NCI-H2081 treated with DMSO at 0.1 percent for 48 hours (cell line): ENCODE data around the gene CCDC197.

Experiments
- DNase-seq: peaks from one replicate; lab custom pipeline; 2025; lab: John Stamatoyannopoulos, UW

Gene CCDC197

GRCh38 chr14:93961620-93962019, 35.5 kb upstream of the CCDC197 start:
- no peak for DNase-seq

- DNase-seq: no peak
These were observed 34.1 kb upstream of the CCDC197 start for GRCh38 chr14:93962701-93963601.

- no peak for DNase-seq
These were observed 33.4 kb upstream of the CCDC197 start for GRCh38 chr14:93963692-93964091.

GRCh38 chr14:93964281-93964680, 32.8 kb upstream of the CCDC197 start:
- DNase-seq: no peak

GRCh38 chr14:93964820-93965286, 32.2 kb upstream of the CCDC197 start:
- no peak for DNase-seq

GRCh38 chr14:93965287-93965821, 31.7 kb upstream of the CCDC197 start:
- DNase-seq: no peak

- DNase-seq: no peak
These were observed 31.1 kb upstream of the CCDC197 start for GRCh38 chr14:93965946-93966474.

GRCh38 chr14:93967637-93968250, 29.4 kb upstream of the CCDC197 start:
- DNase-seq: no peak

- DNase-seq: no peak
These were observed 27.8 kb upstream of the CCDC197 start for GRCh38 chr14:93969082-93969828.

- DNase-seq: no peak
These were observed 26.5 kb upstream of the CCDC197 start for GRCh38 chr14:93970585-93970964.

- no peak for DNase-seq
These were observed 26.0 kb upstream of the CCDC197 start for GRCh38 chr14:93970965-93971634.

- DNase-seq: no peak
These were observed 25.5 kb upstream of the CCDC197 start for GRCh38 chr14:93971635-93972027.

GRCh38 chr14:93972618-93973205, 24.4 kb upstream of the CCDC197 start:
- no peak for DNase-seq

GRCh38 chr14:93973607-93974006, 23.5 kb upstream of the CCDC197 start:
- DNase-seq: no peak

- no peak for DNase-seq
These were observed 22.8 kb upstream of the CCDC197 start for GRCh38 chr14:93974299-93974698.

GRCh38 chr14:93974833-93975232, 22.3 kb upstream of the CCDC197 start:
- DNase-seq: no peak

GRCh38 chr14:93975791-93976476, 21.2 kb upstream of the CCDC197 start:
- no peak for DNase-seq

- no peak for DNase-seq
These were observed 20.5 kb upstream of the CCDC197 start, which contains the start of gene ASB2 for GRCh38 chr14:93976477-93977057. Gene ASB2, minus strand, starts transcription at chr14:93976570. Its CDS starts 12,031 bp downstream, at chr14:93964539.

GRCh38 chr14:93977171-93977570, 19.9 kb upstream of the CCDC197 start:
- no peak for DNase-seq
